DMS 273 (cell line): ENCODE data around the gene PCED1B.
"Not testable (repeated sequence)": the region's sequence is repeated elsewhere in the genome, so short reads cannot be mapped to it uniquely, and the experiment has no call there.

Source experiments
- DNase-seq: peaks from one replicate; lab custom pipeline; 2025; ENCODE audit not compliant: unreplicated experiment; lab: John Stamatoyannopoulos, UW

PCED1B gene

DNA sequence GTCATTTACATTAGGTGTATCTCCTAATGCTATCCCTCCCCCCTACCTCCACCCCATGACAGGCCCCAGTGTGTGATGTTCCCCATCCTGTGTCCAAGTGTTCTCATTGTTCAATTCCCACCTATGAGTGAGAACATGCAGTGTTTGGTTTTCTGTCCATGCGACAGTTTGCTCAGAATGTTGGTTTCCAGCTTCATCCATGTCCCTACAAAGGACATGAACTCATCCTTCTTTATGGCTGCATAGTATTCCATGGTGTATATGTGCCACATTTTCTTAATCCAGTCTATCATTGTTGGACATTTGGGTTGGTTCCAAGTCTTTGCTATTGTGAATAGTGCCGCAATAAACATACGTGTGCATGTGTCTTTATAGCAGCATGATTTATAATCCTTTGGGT lies 37.9 kb downstream of the PCED1B start:
- not testable (repeated sequence) for DNase-seq

DNA sequence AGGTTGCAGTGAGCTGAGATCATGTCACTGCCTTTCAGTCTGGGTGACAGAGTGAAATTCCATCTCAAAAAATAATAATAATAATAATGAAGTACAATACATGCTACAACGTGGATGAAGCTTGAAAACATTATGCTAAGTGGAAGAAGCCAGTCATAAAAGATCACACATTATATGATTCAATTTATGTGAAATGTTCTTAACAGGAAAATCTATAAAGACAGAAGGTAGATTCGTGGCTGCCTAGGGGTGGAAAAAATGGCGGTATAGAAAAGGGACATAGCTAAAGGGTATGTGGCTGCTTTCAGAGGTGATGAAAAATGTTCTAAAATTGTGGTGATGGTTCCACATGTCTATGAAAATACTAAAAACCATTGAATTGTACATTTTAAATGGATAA lies 41.3 kb downstream of the PCED1B start:
- no peak for DNase-seq

DNA sequence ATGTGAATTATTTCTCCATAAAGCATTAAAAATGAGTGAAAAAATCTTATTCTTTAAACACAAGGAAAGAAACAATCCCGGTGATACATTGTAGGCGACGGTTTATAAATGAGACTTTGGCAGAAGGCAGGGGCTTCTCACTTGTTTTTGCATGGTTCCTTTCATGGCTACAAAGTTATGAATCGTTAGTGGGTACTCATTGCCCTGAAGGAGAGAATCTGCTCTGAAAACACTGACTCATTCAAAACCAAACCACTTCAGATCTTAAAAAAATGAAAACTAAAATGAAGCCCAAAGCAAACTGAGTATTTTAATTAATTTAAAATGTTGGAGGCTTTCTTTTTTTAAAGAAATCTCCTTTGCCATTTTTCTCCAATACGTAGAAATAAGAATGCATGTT lies 41.7 kb downstream of the PCED1B start:
- no peak for DNase-seq

DNA sequence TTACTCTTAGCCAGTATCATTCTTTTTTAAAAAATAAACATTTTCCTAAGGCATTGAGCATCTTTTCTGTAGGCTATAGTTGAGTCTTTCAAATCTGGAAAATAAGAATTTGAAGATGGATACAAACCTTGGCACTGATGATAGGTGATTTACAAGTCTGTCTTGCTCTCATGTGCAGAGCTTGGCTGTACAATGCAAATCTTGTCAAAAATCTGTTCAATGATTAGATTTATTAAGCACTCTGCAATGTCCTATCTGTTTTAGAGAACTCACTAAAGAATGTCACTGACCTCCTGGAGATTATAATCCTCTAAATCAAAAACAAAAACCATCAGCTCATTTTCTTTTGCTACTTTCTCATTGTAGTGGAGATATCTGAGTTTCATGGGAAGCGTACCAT lies 43.2 kb downstream of the PCED1B start:
- no peak for DNase-seq

DNA sequence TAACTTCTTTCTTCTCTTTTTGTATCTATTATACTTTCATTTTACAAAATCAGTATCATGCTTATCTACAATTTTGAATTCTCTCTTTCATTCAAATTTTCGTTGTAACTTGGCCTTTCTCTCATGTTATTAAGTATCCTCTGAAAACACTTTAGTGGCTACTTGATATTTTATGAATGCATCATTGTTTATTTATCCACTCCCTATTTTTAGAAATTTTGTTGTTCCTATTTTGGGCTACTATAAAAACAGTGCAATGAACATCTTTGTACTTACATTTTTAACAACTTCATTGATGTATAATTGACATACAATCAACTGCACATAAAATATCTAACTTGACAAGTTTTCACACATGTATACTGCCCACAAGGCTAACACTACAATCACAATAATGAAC lies 44.3 kb downstream of the PCED1B start:
- no peak for DNase-seq

DNA sequence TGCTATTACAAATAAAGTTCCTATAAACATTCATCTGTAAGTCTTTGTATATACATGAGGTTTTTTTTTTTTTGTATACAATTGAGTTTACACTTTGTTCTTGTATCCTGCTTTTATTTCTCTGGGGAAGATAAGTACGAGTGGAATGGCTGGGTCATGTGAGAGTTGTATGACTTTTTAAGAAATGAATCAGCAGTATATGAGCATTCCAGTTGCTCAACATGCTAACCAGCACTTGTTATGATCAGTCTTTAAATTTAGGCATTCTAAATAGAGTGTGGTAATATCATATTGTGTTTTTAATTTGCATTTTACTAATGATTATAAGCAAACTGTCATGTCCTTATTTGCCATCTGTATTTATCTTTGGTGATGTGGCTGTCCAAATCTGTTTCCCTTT lies 45.0 kb downstream of the PCED1B start:
- no peak for DNase-seq

DNA sequence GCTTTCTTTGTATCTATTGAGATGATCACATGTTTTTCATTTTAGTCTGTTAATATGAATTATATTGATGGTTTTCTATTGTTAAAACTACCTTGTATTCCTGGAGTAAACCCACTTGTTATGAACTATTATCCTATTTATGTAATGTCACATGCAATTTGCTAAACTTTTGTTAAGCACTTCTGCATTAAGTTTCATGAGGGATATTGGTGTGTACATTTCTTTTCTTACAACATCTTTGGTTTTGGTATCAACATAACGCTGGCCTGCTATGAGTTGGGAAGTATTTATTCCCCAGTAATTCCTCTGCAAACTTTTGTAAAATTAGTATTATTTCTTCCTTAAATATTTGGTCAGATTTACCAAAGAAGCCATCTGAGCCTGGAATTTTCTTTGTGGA lies 46.8 kb downstream of the PCED1B start:
- no peak for DNase-seq

DNA sequence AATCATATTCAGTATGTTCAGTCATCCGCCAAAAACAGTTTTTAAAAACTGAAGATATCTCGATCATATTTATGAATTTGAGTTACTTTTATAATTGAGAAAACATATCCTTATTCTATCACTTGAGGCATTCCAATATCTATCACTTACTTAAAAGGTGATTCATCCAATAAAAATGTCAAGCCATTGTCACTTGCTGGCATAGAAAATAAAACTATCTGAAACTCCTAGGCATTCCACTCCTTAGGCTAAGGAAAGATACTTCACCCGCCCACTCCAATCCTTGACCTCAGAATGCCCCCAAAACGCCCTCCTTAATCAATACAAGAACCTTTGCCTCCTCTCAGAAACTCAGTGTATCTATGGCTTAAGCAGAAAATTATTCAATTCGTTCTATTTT lies 51.6 kb downstream of the PCED1B start:
- DNase-seq, result no peak

DNA sequence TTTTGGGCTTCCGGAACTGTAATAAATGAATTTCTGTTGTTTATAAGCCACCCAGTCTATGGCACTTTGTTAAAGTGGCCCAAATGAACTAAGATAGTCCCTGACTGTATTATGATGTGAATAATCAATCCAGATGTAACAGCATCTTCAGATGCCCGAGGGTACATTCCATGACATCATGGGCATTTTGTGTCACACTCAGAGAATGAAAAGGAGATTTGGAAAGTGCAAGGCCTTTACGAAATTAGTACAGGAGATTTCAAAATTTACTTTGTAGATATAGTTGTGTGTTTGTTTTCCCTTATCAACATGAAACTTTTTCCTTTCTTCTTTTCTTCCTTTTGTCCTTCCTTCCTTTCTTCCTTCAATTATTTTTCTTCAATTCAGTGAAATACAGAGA lies 54.6 kb downstream of the PCED1B start:
- DNase-seq, result no peak

DNA sequence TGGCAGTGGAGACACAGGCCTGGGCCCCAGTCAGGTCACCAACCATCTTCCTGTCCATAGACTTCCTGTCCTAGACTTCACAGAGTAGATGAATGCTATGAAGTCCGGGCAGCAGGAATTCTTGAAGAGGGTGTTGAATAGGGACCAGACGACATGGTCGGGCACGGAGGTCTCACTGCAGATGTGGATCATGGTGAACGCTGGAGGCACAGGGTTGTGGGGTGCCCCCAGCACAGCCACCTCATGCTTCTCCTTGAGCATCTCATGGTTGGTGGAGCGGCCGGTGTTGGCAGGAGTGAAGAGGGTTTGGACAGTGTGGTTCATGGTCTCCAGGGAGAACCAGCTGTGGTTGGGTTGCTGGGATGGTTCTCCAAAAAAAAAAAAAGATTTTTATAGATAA lies 56.2 kb downstream of the PCED1B start:
- no peak for DNase-seq

DNA sequence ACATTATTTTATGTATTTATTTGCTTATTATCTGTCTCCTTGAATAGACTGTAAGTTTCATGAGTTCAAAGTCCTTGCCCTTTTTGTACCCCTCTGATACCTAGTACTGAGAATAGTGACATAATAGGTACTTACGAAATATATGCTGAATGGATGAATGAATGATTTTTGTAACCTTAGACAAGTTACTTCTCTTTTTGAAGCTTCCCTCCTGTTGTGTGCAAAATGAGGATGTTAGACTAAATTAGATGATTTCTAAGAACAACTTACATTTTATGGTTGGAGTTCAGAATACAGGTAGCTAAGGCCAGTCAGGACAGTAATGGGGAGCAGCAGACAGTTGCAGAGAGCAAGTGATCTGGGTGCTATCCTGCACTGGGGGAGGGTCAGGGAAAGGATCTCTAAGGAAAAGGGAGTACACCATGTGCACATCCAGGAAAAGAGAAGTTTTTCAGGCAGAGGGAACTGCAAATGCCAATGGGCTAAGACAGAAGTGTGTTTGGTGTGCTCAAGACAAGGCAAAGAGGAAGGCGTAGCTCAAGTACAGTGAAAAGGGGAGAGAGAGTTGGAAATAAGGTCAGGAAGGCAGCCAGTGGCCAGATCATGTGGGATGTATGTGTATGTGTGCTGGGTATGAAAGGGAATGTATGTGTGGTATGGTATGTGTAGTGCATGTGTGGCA lies 59.7 kb downstream of the PCED1B start:
- no peak for DNase-seq

DNA sequence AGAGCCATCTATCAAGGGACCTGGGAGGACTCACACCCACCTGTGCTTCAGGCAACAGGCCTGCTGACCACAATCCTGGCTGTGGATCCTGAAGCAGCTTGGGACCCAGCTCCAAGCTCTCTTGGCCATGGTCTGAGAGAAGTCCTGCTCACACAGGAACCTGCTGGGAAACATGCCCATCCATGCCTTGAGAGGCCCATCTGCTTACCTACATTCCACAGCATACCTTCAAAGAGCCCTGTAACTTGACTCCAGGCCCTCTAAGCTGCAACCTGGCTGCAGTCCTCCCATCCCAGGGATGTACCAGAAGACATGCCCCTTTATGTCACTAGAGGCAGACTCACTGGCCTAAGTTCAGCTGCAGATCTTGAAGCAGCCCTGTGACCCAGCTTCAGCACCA lies 62.0 kb downstream of the PCED1B start:
- DNase-seq, result no peak

DNA sequence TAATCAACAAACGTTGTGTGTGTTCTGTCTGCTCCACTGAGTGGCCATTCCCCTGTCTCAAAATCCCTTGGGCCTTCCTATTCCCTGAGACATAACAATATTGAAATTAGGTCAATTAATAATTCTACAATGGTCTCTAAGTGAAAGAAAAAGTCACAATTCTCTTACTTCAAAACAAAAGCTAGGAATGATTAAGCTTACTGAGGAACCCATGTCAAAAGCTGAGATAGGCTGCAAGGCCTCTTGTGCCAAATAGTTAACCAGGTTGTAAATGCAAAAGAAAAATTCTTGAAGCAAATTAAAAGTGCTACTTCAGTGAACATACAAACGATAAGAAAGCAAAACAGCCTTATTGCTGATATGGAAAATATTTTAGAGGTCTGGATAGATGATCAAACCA lies 65.3 kb downstream of the PCED1B start:
- DNase-seq, result no peak

DNA sequence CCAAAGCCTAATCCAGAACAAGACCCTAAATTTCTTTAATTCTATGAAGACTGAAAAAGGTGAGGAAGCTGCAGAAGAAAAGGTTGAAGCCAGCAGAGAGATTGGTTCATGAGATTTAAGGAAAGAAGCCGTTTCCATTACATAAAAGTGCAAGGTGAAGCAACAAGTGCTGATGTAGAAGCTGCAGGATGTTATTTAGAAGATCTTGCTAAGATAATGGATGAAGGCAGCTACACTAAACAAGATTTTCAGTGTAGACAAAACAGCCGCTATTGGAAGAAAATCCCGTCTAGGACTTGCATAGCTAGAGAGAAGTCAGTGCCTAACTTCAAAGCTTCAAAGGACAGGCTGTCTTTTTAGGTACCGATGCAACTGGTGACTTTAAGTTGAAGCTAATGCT lies 65.8 kb downstream of the PCED1B start:
- no peak for DNase-seq

DNA sequence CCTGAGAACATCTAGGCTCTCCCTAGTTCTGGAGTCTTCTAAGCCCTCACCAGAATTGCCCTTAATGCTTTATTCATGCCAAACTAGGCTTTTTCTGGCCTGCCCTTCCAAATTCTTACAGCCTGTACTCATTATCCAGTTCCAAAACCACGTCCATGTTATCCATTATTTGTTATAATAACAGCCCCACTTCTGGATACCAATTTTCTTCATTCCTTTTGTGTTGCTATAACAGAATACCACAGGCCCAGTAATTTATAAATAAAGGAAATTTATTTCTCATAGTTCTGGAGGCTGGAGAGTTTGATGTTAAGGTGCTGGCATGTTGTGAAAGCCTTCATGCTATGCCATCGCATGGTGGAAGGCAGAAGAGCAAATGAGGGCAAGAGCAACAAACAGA lies 68.3 kb downstream of the PCED1B start:
- DNase-seq, result no peak

DNA sequence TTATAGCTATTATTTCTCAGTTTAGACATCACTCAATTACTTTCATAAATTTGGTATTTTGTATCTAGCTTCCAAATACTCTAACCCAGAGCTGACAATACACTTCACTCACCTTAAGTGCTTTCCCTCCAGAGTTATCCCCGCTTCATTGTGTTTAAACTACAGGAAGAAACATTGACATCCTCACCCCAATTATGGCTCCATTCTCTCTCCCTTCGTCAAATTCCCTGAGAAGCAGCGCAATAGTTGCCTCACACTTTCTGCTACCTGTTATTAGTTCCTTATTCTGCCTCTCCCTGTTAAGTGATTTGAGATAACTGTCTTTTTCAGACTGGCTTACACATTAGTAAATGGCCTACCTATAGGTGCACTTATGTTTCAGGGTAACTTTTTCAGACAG lies 69.7 kb downstream of the PCED1B start:
- no peak for DNase-seq

DNA sequence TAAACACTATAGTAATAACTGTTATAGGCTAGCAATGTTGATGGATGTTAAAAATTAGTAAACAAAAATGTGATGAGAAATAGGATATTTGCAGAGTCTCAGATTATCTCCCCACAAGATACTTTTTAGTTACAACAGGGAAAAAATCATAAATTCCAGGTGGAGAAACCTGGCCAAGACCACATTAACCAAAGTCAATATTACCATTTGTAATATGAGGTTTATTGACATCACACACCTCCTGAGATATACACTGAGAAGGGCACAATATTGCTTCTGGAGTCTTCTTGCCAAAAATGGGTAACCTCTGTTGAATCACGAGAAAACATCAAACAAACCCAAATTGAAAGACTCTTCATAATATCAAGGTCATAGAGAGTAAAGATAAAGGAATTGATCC lies 72.7 kb downstream of the PCED1B start:
- no peak for DNase-seq

DNA sequence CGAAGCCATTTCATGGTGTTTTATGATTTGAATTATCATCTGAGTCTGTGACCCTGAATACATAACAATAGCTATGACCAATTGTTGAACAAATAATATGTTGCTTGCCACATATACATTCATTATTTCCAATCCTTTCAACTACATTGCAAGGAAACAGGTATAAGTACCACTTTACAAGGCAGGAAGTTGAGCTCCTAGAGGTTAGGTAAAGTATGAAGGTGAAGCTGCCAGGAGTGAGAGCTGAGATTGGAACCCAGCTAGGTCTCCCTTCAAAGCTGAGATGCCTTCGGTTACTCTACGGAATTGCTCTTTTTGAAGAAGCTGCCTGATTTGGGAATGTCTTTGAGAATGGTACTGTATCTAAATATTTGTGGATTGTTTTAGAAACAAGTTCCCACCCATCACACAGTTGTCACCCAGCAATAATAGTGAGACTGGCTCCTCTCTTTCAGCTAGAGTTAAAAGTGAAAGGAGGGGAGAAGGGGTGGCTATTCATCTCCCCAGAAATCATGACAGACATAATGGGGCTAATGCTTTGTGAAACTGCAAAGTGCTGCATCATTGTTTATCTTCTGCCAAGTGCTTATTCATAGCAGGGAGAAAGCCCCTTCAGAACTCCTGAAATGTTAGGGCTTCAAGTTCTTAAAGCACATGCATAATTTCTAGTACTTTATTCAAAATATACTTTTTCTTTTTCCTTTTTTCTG lies 76.2 kb downstream of the PCED1B start:
- peak; percentile 2 for DNase-seq

DNA sequence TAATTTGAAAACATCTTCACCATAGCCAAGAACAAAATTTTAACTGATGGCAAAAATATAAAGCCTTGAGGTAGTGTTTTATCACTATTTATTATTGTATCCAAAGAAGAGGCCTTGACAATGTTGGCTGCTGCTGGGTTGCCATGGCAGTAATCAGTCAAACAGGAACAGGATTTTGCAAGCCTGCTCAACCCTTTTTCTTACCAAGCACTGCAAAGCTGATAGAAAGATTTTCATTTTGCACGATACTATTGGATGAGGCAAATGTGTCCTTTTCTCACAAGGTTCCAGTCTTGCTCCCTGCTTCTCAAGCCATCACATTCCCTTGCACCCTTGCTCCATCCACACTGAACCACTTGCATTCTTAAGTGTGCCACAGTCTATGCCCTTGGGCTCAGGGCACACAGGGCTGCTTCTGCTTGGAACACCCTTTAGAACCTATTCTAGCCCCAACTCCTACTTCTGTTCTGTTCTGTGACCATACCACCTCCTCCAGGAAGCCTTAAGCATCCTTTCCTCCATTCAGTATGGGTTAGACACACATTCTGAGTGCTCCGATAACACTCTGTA lies 76.8 kb downstream of the PCED1B start:
- DNase-seq, result peak; percentile 1

DNA sequence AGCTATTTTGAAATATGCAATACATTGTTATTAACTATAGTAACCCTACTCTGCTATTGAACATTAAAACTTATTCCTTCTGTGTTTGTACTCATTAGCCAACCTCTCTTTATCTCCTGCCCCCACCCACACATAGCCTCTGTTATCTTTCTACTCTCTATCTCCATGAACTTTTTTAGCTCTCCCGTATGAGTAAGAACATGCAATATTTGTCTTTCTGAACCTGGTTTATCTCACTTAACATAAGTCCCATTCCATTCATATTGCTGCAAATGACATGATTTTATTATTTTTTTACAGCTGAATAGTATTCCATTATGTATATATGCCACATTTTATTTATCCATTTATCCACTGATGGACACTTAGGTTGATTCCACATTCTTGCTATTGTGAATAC lies 79.4 kb downstream of the PCED1B start:
- DNase-seq, result no peak

DNA sequence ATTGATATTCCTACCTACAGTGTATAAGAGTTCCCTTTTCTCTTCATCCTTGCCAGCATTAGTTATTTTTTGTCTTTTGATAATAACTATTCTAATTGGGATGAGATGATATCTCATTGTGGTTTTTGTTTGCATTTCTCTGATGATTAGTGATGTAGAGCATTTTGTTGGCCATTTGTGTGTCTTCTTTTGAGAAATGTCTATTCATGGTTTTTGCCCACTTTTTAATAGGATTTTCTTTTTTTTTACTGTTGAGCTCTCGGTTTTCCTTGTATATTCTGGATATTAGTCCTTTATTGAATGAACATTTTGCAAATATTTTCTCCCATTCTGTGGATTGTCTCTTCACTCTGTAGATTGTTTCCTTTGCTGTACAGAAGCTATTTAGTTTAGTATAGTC lies 79.9 kb downstream of the PCED1B start:
- DNase-seq, result no peak

DNA sequence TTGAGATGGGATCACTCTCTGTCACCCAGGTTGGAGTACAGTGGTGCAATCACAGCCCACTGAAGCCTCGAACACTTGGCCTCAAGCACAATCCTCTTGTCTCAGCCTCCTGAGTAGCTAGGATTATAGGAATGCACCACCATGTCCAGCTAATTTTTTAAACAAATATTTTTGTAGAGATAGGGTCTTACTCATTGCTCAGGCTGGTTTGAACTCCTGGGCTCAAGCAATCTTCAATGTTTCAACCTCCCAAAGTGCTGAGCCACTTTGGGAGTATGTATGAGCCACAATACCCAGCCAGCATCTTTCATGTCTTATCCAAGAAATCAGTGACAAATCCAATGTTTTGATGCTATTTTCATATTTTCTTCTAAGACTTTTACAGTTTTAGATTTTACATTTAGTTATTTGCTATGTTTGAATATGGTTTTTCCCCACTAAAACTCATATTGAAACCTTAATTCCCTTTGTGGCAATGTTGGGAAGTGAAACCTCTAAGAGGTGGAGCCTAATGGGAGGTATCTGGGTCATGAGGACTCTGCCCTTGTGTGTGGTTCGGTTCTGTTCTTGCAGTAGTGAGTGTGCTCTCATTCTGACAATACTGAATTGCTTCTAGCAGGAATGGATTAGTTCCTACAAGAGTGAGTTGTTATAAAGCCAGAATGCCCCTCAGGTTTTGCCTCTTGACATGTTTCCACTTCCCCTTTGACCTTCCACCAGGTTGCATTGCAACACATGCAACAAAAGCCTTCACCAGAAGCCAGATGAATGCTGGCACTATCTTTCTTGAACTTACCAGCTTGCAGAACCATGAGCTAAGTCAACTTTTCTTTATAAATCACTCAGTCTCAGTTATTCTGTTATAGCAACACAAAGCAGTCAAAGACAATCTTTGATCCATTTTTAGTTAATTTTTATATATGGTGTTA lies 81.2 kb downstream of the PCED1B start:
- DNase-seq, result no peak
